CD4-positive, alpha-beta T cell treated with Interleukin-15 for 1 hour (primary cell): ENCODE results near the gene TMF1.

Experiments used
- DNase-seq: peaks from one replicate; pipeline ENCODE4 v3.0.0-alpha.2; 2020

TMF1 gene

GRCh38 chr3:69012800-69013252 is 39.3 kb downstream of the TMF1 start:
- peak; percentile 25 for DNase-seq

- DNase-seq, result no peak
Measured at GRCh38 chr3:69012100-69012799, 39.9 kb downstream of the TMF1 start.

GRCh38 chr3:69011096-69011730 is 40.9 kb downstream of the TMF1 start:
- DNase-seq, result no peak

- no peak for DNase-seq
Measured at GRCh38 chr3:69009559-69010410, 42.3 kb downstream of the TMF1 start.

GRCh38 chr3:69008980-69009379 is 43.2 kb downstream of the TMF1 start:
- no peak for DNase-seq

- DNase-seq, result no peak
Measured at GRCh38 chr3:69005791-69006482, 46.2 kb downstream of the TMF1 start.

GRCh38 chr3:69005071-69005790 is 46.9 kb downstream of the TMF1 start:
- DNase-seq, result no peak

GRCh38 chr3:69004138-69004537 is 48.0 kb downstream of the TMF1 start:
- DNase-seq, result no peak

- DNase-seq, result no peak
Measured at GRCh38 chr3:68999605-69000004, 52.5 kb downstream of the TMF1 start.

GRCh38 chr3:68999158-68999557 is 53.0 kb downstream of the TMF1 start:
- no peak for DNase-seq

GRCh38 chr3:68997887-68998286 is 54.2 kb downstream of the TMF1 start:
- no peak for DNase-seq

GRCh38 chr3:68996356-68996995 is 55.7 kb downstream of the TMF1 start:
- no peak for DNase-seq

GRCh38 chr3:68988740-68989139 is 63.4 kb downstream of the TMF1 start:
- DNase-seq, result no peak

GRCh38 chr3:68987322-68987721 is 64.8 kb downstream of the TMF1 start:
- DNase-seq, result no peak

- no peak for DNase-seq
Measured at GRCh38 chr3:68986496-68987208, 65.5 kb downstream of the TMF1 start.

- DNase-seq, result no peak
Measured at GRCh38 chr3:68985146-68985790, 66.9 kb downstream of the TMF1 start.

- no peak for DNase-seq
Measured at GRCh38 chr3:68984011-68984530, 68.1 kb downstream of the TMF1 start.

GRCh38 chr3:68977486-68978167 is 74.5 kb downstream of the TMF1 start:
- no peak for DNase-seq

- DNase-seq, result no peak
Measured at GRCh38 chr3:68974711-68975110, 77.4 kb downstream of the TMF1 start.

GRCh38 chr3:68973639-68974038 is 78.5 kb downstream of the TMF1 start:
- DNase-seq, result no peak
